ENCODE results near the gene TRIM31. TPM values are rescaled to one million over a fixed set of nuclear protein-coding genes. Genes with fewer than 3 reads are reported as not detected.

The TRIM31 gene
- total and polyA plus RNA-seq, 2 of the 4 experiments (the other 2 are of a cell fraction): not detected

- 80% methylated on average over 1 of the region's 4 CpGs; no CpG with 5 or more reads in 1 of the 2 experiments for WGBS, 2 experiments (ENCODE audit: extremely low coverage in 2 of 2, insufficient read length in 1 of 2)
- in situ Hi-C loops (cut with MboI; ENCODE audit: low sequenced_read_pairs) (no loop called here), dilution Hi-C loops (cut with HindIII; ENCODE audit: low sequenced_read_pairs, unreplicated experiment) (no loop called here), intact Hi-C loops (cut with micrococcal nuclease) (no loop called here)
- H3K9ac ChIP-seq (ENCODE audit: low read depth, low read length): no peak overlapping the region
- H4K20me1 ChIP-seq (ENCODE audit: insufficient read depth, low read length): no peaks in the 10 kb centered on the region
- DNase-seq: no peak
- no peak overlapping the region for H2AK9ac ChIP-seq (replicated peaks; ENCODE audit: low read depth, low read length, poor library complexity)
- H2BK15ac ChIP-seq (ENCODE audit: low read depth, low read length): no peak overlapping the region
- no peak overlapping the region for H3K4me2 ChIP-seq (ENCODE audit: low read depth, low read length)
- H3K36me3 ChIP-seq (ENCODE audit: control insufficient read depth, insufficient read depth, low read length): no peaks in the 10 kb centered on the region
- POLR2A ChIA-PET (ENCODE audit: unreplicated experiment): no interaction called here
- no peak for TF ChIP-seq MXI1 (IDR thresholded peaks at IDR 0.05; ENCODE audit: borderline replicate concordance, low read depth, low read length)
- no peak for TF ChIP-seq CEBPB (IDR thresholded peaks at IDR 0.05; ENCODE audit: low read depth, low read length)
- TF ChIP-seq RCOR1 (IDR thresholded peaks at IDR 0.05; ENCODE audit: insufficient replicate concordance, low read length): no peak
- TF ChIP-seq RAD21 (IDR thresholded peaks at IDR 0.05; ENCODE audit: low read length): no peak
- no peak for TF ChIP-seq MAZ (IDR thresholded peaks at IDR 0.05; ENCODE audit: borderline replicate concordance, low read depth, low read length)
- no peak for TF ChIP-seq ELK1 (IDR thresholded peaks at IDR 0.05; ENCODE audit: borderline replicate concordance, low read depth, low read length)
- TF ChIP-seq MAFK (IDR thresholded peaks at IDR 0.05; ENCODE audit: low read depth, low read length): no peak
- no peak for TF ChIP-seq USF2 (IDR thresholded peaks at IDR 0.05; ENCODE audit: low read depth, low read length)
- no peak for TF ChIP-seq SMC3 (IDR thresholded peaks at IDR 0.05; ENCODE audit: low read depth, low read length)
- no peak for ATAC-seq (ENCODE audit: low read depth)
- H2BK20ac ChIP-seq (ENCODE audit: low read depth, low read length): no peak overlapping the region
- H3K18ac ChIP-seq (ENCODE audit: low read depth, low read length): no peak overlapping the region
- BruUV-seq (replicated peaks): no TSS peak
- no peak overlapping the region for H3K56ac ChIP-seq (ENCODE audit: extremely low read depth, insufficient read depth, low read length)
- no peak overlapping the region for H2BK120ac ChIP-seq (ENCODE audit: low read depth, low read length)
- no peak overlapping the region for H3K14ac ChIP-seq (replicated peaks; ENCODE audit: low read depth, low read length)
- H3K9me3 ChIP-seq (ENCODE audit: control insufficient read depth, insufficient read depth, low read length): no peaks in the 10 kb centered on the region
- H3K79me1 ChIP-seq (ENCODE audit: low read depth in 1 of 2, low read length in 2 of 2): no peaks in the 10 kb centered on the region
- peaks cover 5% of the 10 kb centered on the region; the same call in 1 of the 2 replicates for H3K4me1 ChIP-seq (ENCODE audit: control insufficient read depth, insufficient read depth, low read length)
- CTCF ChIA-PET: no interaction called here
- no peak overlapping the region for H4K5ac ChIP-seq (ENCODE audit: low read depth, low read length)
- H3K4me3 ChIP-seq (ENCODE audit: insufficient read depth, low read depth, low read length): no peak overlapping the region
- no peak overlapping the region for H3K27ac ChIP-seq (ENCODE audit: insufficient read depth, low read length)
- no peak overlapping the region for H2BK5ac ChIP-seq (ENCODE audit: low read depth, low read length, poor library complexity, severe bottlenecking)
- no peak overlapping the region for H4K91ac ChIP-seq (ENCODE audit: insufficient read depth, low read depth, low read length)
- H3K23ac ChIP-seq (ENCODE audit: low read depth, low read length): no peak overlapping the region
- no peak overlapping the region for H2AFZ ChIP-seq (replicated peaks; ENCODE audit: low read length, poor library complexity)
- H3K27me3 ChIP-seq (ENCODE audit: control insufficient read depth, insufficient read depth, low read length): peaks cover 67% of the 10 kb centered on the region
- H3K9me1 ChIP-seq (ENCODE audit: insufficient read depth, low read length): 0 out of 2 replicates have a peak, but pooled peaks cover 3% of the 10 kb centered on the region
- no peak overlapping the region for H3K4ac ChIP-seq (ENCODE audit: low read depth, low read length)
- H2AK5ac ChIP-seq (ENCODE audit: low read depth, low read length): no peak overlapping the region
- no peak overlapping the region for H4K8ac ChIP-seq (ENCODE audit: low read depth in 2 of 2, low read length in 2 of 2)
These were observed 35.7 kb downstream of the TRIM31 start for GRCh38 chr6:30077218-30077617.
